ENCODE data around the gene SLC41A2. TPM values are rescaled to one million over a fixed set of nuclear protein-coding genes. Genes with fewer than 3 reads are reported as not detected.

SLC41A2 gene
- total and polyA plus RNA-seq, 4 donors, result 7.7 to 235 (median 25.2) TPM

GRCh38 chr12:104964167-104964855 lies 6.2 kb upstream of the SLC41A2 start:
- TF ChIP-seq FOXA2 (IDR thresholded peaks at IDR 0.05), result no peak
- no peak overlapping the region for H3K27ac ChIP-seq (ENCODE audit: low read depth in 1 of 2, low read length in 2 of 2)
- DNase-seq (ENCODE audit: low spot score), result no peak
- no peak overlapping the region for H3K9ac ChIP-seq (ENCODE audit: low read depth in 1 of 2, low read length in 2 of 2)
- peaks cover 1 to 9% (median 5%) of the 10 kb centered on the region in 4 donors for H3K4me1 ChIP-seq (ENCODE audit: control insufficient read depth in 4 of 4, insufficient read depth in 4 of 4, low read length in 3 of 4)
- H3K27me3 ChIP-seq (ENCODE audit: control insufficient read depth in 4 of 4, insufficient read depth in 4 of 4, low read length in 3 of 4), result no peaks in the 10 kb centered on the region
- H3K9me3 ChIP-seq (ENCODE audit: control insufficient read depth in 4 of 4, low read length in 3 of 4), result no peaks in the 10 kb centered on the region
- WGBS, result 63% methylated on average over 8 of the region's 8 CpGs
- H3K4me3 ChIP-seq (ENCODE audit: low read depth in 1 of 3, low read length in 3 of 3), result no peak overlapping the region
- no peaks in the 10 kb centered on the region for H3K36me3 ChIP-seq (ENCODE audit: control insufficient read depth in 4 of 4, insufficient read depth in 3 of 4, low read depth in 1 of 4, low read length in 3 of 4)

GRCh38 chr12:104963757-104964156 lies 5.7 kb upstream of the SLC41A2 start:
- Histone ChIP-seq H3K9ac (ENCODE audit: low read depth in 1 of 2, low read length in 2 of 2) (no peak overlapping the region), H3K4me1 (ENCODE audit: control insufficient read depth in 4 of 4, insufficient read depth in 4 of 4, low read length in 3 of 4) (peaks cover 0 to 15% (median 10%) of the 10 kb centered on the region in 4 donors), H3K9me3 (ENCODE audit: control insufficient read depth in 4 of 4, low read length in 3 of 4) (no peaks in the 10 kb centered on the region), H3K27me3 (ENCODE audit: control insufficient read depth in 4 of 4, insufficient read depth in 4 of 4, low read length in 3 of 4) (no peaks in the 10 kb centered on the region), H3K4me3 (ENCODE audit: low read depth in 1 of 3, low read length in 3 of 3) (no peak overlapping the region), H3K27ac (ENCODE audit: low read depth in 1 of 2, low read length in 2 of 2) (no peak overlapping the region), H3K36me3 (ENCODE audit: control insufficient read depth in 4 of 4, insufficient read depth in 3 of 4, low read depth in 1 of 4, low read length in 3 of 4) (no peaks in the 10 kb centered on the region)
- no peak for TF ChIP-seq MAX (IDR thresholded peaks at IDR 0.05)
- TF ChIP-seq FOXA2 (IDR thresholded peaks at IDR 0.05), result no peak
- TF ChIP-seq ZBTB33 (IDR thresholded peaks at IDR 0.05), result no peak
- no peak for TF ChIP-seq ATF3 (IDR thresholded peaks at IDR 0.05)
- TF ChIP-seq CTCF (IDR thresholded peaks at IDR 0.05; ENCODE audit: low read depth, low read length, missing input control), result no peak
- TF ChIP-seq TAF1 (conservative IDR thresholded peaks at IDR 0.05), result no peak
- TF ChIP-seq HNF4A (conservative IDR thresholded peaks at IDR 0.05), result no peak
- no peak for TF ChIP-seq FOXA1 (IDR thresholded peaks at IDR 0.05)
- TF ChIP-seq NR2F2 (IDR thresholded peaks at IDR 0.05), result no peak
- no peak for TF ChIP-seq YY1 (IDR thresholded peaks at IDR 0.05)
- no peak for TF ChIP-seq HNF4G (IDR thresholded peaks at IDR 0.05)
- TF ChIP-seq SP1 (IDR thresholded peaks at IDR 0.05), result no peak
- TF ChIP-seq EGR1 (IDR thresholded peaks at IDR 0.05; ENCODE audit: low read depth in 2 of 2), result no peak
- no peak for TF ChIP-seq JUND (IDR thresholded peaks at IDR 0.05)
- TF ChIP-seq RAD21 (IDR thresholded peaks at IDR 0.05), result no peak
- TF ChIP-seq RXRA (IDR thresholded peaks at IDR 0.05), result no peak
- no peak for TF ChIP-seq GABPA (IDR thresholded peaks at IDR 0.05 in 1 of 2, conservative IDR thresholded peaks at IDR 0.05 in 1 of 2)
- TF ChIP-seq REST (IDR thresholded peaks at IDR 0.05), result no peak
- 90% methylated on average over 6 of the region's 6 CpGs for WGBS
- no peak for DNase-seq (ENCODE audit: low spot score)
